ENCODE data around the gene C12orf42.

DNA sequence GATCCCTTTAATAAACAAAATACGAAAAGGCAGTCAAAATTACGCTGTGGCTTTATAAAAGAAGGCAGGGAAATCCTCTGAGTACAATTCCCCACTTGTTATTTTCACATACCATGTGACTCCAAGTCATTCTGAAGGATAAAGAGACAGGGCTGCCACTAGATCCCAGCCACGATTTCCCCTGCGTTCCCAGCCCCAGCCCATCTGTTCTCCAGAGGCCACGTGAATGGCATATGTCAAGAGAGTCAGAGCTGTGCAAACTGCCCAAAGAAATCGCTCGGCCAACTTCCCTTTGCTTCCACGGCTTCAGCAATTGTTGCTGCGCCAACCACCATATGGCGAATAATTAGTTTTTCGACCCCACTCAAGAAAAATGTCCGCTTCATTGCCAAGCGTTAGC is 161.3 kb downstream of the C12orf42 start:
- TF ChIP-seq, protein P1, sequence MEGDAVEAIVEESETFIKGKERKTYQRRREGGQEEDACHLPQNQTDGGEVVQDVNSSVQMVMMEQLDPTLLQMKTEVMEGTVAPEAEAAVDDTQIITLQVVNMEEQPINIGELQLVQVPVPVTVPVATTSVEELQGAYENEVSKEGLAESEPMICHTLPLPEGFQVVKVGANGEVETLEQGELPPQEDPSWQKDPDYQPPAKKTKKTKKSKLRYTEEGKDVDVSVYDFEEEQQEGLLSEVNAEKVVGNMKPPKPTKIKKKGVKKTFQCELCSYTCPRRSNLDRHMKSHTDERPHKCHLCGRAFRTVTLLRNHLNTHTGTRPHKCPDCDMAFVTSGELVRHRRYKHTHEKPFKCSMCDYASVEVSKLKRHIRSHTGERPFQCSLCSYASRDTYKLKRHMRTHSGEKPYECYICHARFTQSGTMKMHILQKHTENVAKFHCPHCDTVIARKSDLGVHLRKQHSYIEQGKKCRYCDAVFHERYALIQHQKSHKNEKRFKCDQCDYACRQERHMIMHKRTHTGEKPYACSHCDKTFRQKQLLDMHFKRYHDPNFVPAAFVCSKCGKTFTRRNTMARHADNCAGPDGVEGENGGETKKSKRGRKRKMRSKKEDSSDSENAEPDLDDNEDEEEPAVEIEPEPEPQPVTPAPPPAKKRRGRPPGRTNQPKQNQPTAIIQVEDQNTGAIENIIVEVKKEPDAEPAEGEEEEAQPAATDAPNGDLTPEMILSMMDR (IDR thresholded peaks at IDR 0.05; ENCODE audit: low read length), result no peak
- TF ChIP-seq EZH2 (IDR thresholded peaks at IDR 0.05; ENCODE audit: borderline replicate concordance, low read length), result no peak
